ENCODE results near the gene TPP1. TPM values are rescaled to one million over a fixed set of nuclear protein-coding genes. Genes with fewer than 3 reads are reported as not detected.
A peak's percentile ranks its signal among the peaks of the same experiment; 100 is the strongest.

Gene TPP1
- total RNA-seq, 6 experiments from 2014 or later = 50.1 to 61.7 (median 54.1) TPM

DNA sequence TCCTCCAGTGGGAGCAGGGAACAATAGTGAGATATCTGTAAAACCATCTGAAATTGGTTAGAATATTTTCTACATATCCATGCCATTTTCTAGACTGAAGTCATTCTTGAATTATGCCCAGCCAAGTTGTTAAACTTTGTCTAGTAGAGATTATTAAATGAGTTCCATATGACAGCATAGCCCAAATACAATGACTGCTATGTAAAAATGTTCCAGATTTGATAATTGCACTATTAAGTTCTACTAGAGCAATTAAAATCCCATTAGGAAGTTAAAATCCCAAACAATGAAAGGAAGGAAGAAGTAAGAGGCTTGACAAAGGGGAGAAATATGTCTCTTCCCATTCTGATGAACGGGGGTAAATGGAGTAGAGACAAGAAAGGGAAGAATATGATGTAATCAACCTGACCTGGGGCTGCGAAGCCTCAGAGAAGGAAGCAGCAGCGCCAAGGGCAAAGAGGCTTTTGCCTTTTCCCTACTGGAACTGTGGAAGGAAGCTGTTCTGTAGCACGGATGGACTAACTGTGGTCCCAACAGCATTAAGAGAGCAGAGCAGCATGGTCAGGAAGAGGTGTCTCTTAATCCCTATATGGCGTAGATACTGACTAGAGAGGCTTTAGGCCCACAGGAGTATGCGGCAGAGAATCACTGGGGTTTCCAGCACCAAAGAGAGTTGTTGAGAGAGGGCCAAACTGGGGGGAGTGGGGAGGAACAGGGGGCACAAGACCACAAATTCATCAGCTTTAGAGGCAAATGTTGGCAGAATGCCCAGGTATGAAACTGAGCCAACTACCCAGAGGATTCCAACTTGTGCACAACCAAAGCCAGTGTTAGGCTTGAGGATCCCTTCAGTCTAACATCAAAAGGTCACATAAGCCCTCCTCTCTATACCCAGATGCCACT, 42.5 kb downstream of the TPP1 start:
- TF ChIP-seq, protein P1, sequence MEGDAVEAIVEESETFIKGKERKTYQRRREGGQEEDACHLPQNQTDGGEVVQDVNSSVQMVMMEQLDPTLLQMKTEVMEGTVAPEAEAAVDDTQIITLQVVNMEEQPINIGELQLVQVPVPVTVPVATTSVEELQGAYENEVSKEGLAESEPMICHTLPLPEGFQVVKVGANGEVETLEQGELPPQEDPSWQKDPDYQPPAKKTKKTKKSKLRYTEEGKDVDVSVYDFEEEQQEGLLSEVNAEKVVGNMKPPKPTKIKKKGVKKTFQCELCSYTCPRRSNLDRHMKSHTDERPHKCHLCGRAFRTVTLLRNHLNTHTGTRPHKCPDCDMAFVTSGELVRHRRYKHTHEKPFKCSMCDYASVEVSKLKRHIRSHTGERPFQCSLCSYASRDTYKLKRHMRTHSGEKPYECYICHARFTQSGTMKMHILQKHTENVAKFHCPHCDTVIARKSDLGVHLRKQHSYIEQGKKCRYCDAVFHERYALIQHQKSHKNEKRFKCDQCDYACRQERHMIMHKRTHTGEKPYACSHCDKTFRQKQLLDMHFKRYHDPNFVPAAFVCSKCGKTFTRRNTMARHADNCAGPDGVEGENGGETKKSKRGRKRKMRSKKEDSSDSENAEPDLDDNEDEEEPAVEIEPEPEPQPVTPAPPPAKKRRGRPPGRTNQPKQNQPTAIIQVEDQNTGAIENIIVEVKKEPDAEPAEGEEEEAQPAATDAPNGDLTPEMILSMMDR (IDR thresholded peaks at IDR 0.05) = no peak
- Mint-ChIP-seq H3K36me3 (ENCODE audit: low read depth) (peaks cover 12% of the 10 kb centered on the region; the same call in 1 of the 2 replicates), H3K27ac (peak overlapping the region; percentile 80)

DNA sequence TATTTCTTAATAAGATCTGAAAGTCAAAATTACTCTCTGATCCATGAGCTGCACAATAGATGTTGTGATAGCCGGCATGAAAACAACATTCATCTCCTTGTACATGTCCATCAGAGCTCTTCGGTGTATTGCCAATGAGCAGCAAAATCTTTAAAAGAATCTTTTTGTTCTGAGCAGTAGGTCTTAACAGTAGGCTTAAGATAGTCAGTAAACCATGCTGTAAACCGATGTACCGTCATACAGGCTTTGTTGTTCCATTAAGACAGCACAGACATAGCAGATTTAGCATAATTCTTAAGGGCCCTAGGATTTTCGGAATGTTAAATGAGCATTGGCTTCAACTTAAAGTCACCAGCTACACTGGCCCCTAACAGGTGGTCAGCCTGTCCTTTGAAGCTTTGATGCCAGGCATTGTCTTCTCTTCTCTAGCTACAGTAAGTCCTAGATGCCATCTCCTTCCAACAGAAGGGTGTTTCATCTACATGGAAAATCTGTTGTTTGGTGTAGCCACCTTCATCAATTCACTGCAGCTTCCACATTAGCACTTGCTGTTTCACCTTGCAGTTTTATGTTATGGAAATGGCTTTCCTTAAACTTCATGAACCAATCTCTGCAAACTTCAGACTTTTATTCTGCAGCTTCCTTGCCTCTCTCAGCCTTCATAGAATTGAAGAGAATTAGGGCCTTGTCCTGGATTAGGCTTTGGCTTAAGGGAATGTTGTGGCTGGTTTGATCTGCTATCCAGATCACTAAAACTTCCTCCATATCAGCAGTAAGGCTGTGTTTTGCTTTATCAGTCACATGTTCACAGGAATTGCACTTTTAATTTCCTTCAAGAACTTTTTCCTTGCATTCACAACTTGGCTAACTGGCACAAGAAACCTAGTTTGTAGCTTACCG, 44.2 kb downstream of the TPP1 start:
- no peak for DNase-seq
- Mint-ChIP-seq H3K27me3 (ENCODE audit: insufficient read depth) (no peaks in the 10 kb centered on the region), H3K27ac (no peak overlapping the region), H3K9me3 (no peaks in the 10 kb centered on the region), H3K4me3 (no peak overlapping the region), H3K4me1 (ENCODE audit: low read depth) (peaks cover 42% of the 10 kb centered on the region), H3K36me3 (ENCODE audit: low read depth) (peaks cover under 1% of the 10 kb centered on the region; the same call in 1 of the 2 replicates)
- TF ChIP-seq, protein P1 (IDR thresholded peaks at IDR 0.05) = no peak

More for the DNA sequence above, 42.5 kb downstream of the TPP1 start:
- no peaks in the 10 kb centered on the region for H3K9me3 Mint-ChIP-seq
- H3K4me1 Mint-ChIP-seq (ENCODE audit: low read depth) = peaks cover 39% of the 10 kb centered on the region
- DNase-seq = peak; percentile 63
- H3K4me3 Mint-ChIP-seq = peak overlapping the region; percentile 4; the same call in 1 of the 2 replicates
- no peaks in the 10 kb centered on the region; the same call in 1 of the 2 replicates for H3K27me3 Mint-ChIP-seq (ENCODE audit: insufficient read depth)

- Mint-ChIP-seq H3K4me3 (no peak overlapping the region), H3K36me3 (ENCODE audit: low read depth) (no peaks in the 10 kb centered on the region), H3K4me1 (ENCODE audit: low read depth) (peaks cover 46% of the 10 kb centered on the region), H3K27ac (peak overlapping the region; percentile 32; the same call in 1 of the 2 replicates), H3K9me3 (no peaks in the 10 kb centered on the region), H3K27me3 (ENCODE audit: insufficient read depth) (no peaks in the 10 kb centered on the region)
- TF ChIP-seq, protein P1 (IDR thresholded peaks at IDR 0.05) = no peak
- peak; percentile 66 for DNase-seq
Observed at GRCh38 chr11:6572215-6572614, 47.0 kb downstream of the TPP1 start.

- TF ChIP-seq, protein P1 (IDR thresholded peaks at IDR 0.05) = no peak
- no peaks in the 10 kb centered on the region for H3K36me3 Mint-ChIP-seq (ENCODE audit: low read depth)
- H3K4me3 Mint-ChIP-seq = no peak overlapping the region
- no peak for DNase-seq
- H3K27ac Mint-ChIP-seq = peak overlapping the region; percentile 32; the same call in 1 of the 2 replicates
- H3K4me1 Mint-ChIP-seq (ENCODE audit: low read depth) = peaks cover 39% of the 10 kb centered on the region
- no peaks in the 10 kb centered on the region for H3K9me3 Mint-ChIP-seq
- no peaks in the 10 kb centered on the region for H3K27me3 Mint-ChIP-seq (ENCODE audit: insufficient read depth)
Observed at GRCh38 chr11:6571434-6572008, 47.7 kb downstream of the TPP1 start.
